OCI-LY7 (cell line): ENCODE measurements around the gene ARMH2. TPM values are rescaled to one million over a fixed set of nuclear protein-coding genes. Genes with fewer than 3 reads are reported as not detected.

Source experiments
- BruUV-seq: library from RNA; stranded (reverse); fragments of 400-500 nt; replicated peaks from 2 replicates; lab custom pipeline; 2021; lab: Mats Ljungman, UMichigan
- CTCF ChIA-PET: fragments of 300-600 bp; sonication (Branson Sonifier 250); formaldehyde crosslinking; loops from one replicate; lab custom pipeline; 2022; ENCODE audit warnings: antibody characterized with exemption; ENCODE audit not compliant: unreplicated experiment; lab: Charles Lee
- POLR2A ChIA-PET: fragments of 300-600 bp; sonication (Branson Sonifier 250); formaldehyde crosslinking; loops from one replicate; lab custom pipeline; 2022; ENCODE audit warnings: antibody characterized with exemption; lab: Charles Lee
- DNase-seq: peaks from one replicate; pipeline ENCODE4 v3.0.0-alpha.2; 2015; ENCODE audit warnings: low spot score
- H2AFZ ChIP-seq: fragments of 200-600 bp; sonication (generic), shearing (Covaris generic); 2 replicates; pipeline ENCODE4 v1.6.1; 2014; ENCODE audit warnings: mild to moderate bottlenecking, antibody characterized with exemption, low read length, moderate library complexity
- H3K27ac ChIP-seq: fragments of 200-600 bp; sonication (generic); 2 replicates; pipeline ENCODE4 v1.5.1; 2014; ENCODE audit warnings: mixed run types, low read depth, mild to moderate bottlenecking, moderate library complexity, low read length, inconsistent platforms; ENCODE audit not compliant: poor library complexity, severe bottlenecking
- H3K36me3 ChIP-seq: fragments of 200-600 bp; sonication (generic); 2 replicates; pipeline ENCODE4 v1.6.1; 2014; ENCODE audit warnings: mild to moderate bottlenecking, antibody characterized with exemption, low read length, moderate library complexity, mixed read lengths; ENCODE audit not compliant: insufficient read depth
- H3K4me1 ChIP-seq: fragments of 200-600 bp; sonication (generic); 2 replicates; pipeline ENCODE4 v1.5.1; 2014; ENCODE audit warnings: mild to moderate bottlenecking, low read length; ENCODE audit not compliant: insufficient read depth, poor library complexity, severe bottlenecking
- H3K4me2 ChIP-seq: fragments of 200-600 bp; sonication (generic); 2 replicates; pipeline ENCODE4 v1.6.1; 2014; ENCODE audit warnings: mild to moderate bottlenecking, low read length
- H3K4me3 ChIP-seq: fragments of 200-600 bp; sonication (generic); 2 replicates; pipeline ENCODE4 v1.5.1; 2014; ENCODE audit warnings: mild to moderate bottlenecking, low read depth, low read length; ENCODE audit not compliant: poor library complexity, severe bottlenecking
- H3K79me2 ChIP-seq: fragments of 200-600 bp; sonication (generic); 2 replicates; pipeline ENCODE4 v1.6.1; 2016; ENCODE audit warnings: low read depth, mild to moderate bottlenecking, low read length, moderate library complexity, mixed read lengths; ENCODE audit not compliant: insufficient read depth
- H3K9me2 ChIP-seq: fragments of 200-600 bp; sonication (generic); 2 replicates; pipeline ENCODE4 v1.6.1; 2016; ENCODE audit warnings: mild to moderate bottlenecking, low read length, mixed read lengths; ENCODE audit not compliant: insufficient read depth
- H3K9me3 ChIP-seq: fragments of 200-600 bp; sonication (generic); 2 replicates; pipeline ENCODE4 v1.6.1; 2014; ENCODE audit warnings: mild to moderate bottlenecking, mixed run types, low read length, mixed read lengths
- H4K20me1 ChIP-seq: fragments of 200-600 bp; sonication (generic); 2 replicates; pipeline ENCODE4 v1.6.1; 2014; ENCODE audit warnings: mild to moderate bottlenecking, antibody characterized with exemption, low read length, moderate library complexity, mixed read lengths; ENCODE audit not compliant: insufficient read depth
- EZH2phosphoT487 ChIP-seq: fragments of 200-600 bp; sonication (generic); IDR thresholded peaks from 2 replicates; pipeline ENCODE4 v1.6.1; 2018; ENCODE audit warnings: low read depth, borderline replicate concordance, mild to moderate bottlenecking, mixed run types, antibody characterized with exemption, low read length, moderate library complexity, mixed read lengths
- intact Hi-C: fragments of 100-400 bp; cut with micrococcal nuclease; formaldehyde crosslinking; loops from one replicate; pipeline ENCODE4 v1.10.0; 2022; ENCODE audit not compliant: unreplicated experiment
- total RNA-seq, 2 experiments: library from RNA; depleted of rRNA in 1 of 2; stranded (reverse); fragments of >200 nt in 1 of 2; shearing (Covaris generic) in 1 of 2; gene quantifications; 2 replicates each; pipeline ENCODE4 v1.2.3, GENCODE V29; 2014 to 2022
- TF ChIP-seq, protein P1 (sequence below): fragments of 200-600 bp; sonication (generic); conservative IDR thresholded peaks from 2 replicates; pipeline ENCODE4 v1.5.1; 2014; ENCODE audit warnings: mild to moderate bottlenecking, antibody characterized with exemption, low read length, moderate library complexity, mixed read lengths

ARMH2 gene
- total RNA-seq, 2 experiments from 2014 or later = not detected

DNA sequence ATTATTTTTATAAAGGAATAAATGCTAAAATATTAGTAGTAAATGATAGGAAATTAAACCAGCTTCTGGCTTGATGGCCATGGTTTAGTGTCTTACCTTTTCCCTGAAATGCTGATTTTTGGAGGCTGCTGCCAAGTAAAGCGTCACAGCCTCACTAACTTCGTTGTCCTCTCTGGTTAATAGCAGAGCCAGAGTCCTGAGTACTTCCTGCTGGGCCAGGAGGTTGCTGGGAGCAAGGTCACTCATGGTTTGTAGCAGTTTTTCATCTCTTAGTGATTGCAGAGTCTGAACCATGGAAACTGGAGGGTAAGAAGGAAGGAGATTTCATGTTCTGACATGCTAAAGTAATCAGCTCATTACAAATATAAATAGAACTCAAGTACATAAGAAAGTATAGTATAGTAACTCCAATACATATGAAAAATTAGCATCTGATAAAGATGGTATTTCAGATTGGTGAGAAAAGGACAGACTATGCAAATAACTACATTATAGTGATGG, 26.5 kb upstream of the ARMH2 start:
- ChIA-PET CTCF (no interaction called here), POLR2A (no interaction called here)
- TF ChIP-seq, protein P1, sequence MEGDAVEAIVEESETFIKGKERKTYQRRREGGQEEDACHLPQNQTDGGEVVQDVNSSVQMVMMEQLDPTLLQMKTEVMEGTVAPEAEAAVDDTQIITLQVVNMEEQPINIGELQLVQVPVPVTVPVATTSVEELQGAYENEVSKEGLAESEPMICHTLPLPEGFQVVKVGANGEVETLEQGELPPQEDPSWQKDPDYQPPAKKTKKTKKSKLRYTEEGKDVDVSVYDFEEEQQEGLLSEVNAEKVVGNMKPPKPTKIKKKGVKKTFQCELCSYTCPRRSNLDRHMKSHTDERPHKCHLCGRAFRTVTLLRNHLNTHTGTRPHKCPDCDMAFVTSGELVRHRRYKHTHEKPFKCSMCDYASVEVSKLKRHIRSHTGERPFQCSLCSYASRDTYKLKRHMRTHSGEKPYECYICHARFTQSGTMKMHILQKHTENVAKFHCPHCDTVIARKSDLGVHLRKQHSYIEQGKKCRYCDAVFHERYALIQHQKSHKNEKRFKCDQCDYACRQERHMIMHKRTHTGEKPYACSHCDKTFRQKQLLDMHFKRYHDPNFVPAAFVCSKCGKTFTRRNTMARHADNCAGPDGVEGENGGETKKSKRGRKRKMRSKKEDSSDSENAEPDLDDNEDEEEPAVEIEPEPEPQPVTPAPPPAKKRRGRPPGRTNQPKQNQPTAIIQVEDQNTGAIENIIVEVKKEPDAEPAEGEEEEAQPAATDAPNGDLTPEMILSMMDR = no peak
- TF ChIP-seq EZH2phosphoT487 = no peak
- no peaks in the 10 kb centered on the region for H3K79me2 ChIP-seq
- intact Hi-C loops = no loop called here
- no peaks in the 10 kb centered on the region for H3K4me1 ChIP-seq
- H3K4me2 ChIP-seq = no peak overlapping the region
- no peak overlapping the region for H3K27ac ChIP-seq
- no peak overlapping the region for H3K4me3 ChIP-seq
- peaks cover 36% of the 10 kb centered on the region for H3K36me3 ChIP-seq
- H4K20me1 ChIP-seq = no peaks in the 10 kb centered on the region
- H2AFZ ChIP-seq = no peak overlapping the region
- BruUV-seq = no TSS peak
- no peaks in the 10 kb centered on the region for H3K9me3 ChIP-seq
- no peak for DNase-seq
- H3K9me2 ChIP-seq = no peaks in the 10 kb centered on the region

DNA sequence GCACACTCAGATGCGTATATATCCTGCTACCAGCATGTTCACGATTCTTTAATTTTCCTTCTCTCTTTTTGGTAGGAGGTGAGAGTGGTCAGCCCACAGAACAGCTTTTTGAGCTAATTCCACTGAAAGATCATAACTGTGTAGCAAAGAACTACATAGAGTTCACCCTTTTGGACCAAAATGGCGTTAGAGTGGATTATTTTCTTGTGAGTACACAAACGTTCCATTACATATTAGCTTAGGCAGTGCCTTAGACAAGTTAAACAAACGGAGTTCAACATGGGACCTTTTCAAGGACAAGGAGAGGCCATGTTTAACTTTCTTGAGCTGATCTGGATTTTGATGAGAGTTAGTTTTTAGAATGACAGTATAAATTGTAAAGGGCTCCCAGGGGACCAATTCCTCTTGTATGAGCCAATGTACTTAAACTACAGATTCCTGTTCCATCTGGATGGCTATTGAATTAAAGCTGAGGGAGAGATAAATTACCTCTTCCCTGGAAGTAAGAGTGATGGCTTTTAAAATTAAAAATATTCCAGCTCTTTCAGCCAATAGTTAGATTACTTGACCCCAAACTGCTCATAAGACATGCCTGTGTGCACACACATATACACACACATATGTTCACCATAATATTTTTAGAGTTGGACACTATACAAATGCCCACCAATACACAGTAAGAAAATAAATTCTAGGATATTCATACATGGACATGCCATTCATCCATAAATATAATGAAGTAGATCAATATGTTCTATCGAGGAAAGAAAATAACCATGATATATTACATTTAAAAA, 25.6 kb upstream of the ARMH2 start:
- Histone ChIP-seq H3K27ac (no peak overlapping the region), H3K4me1 (no peaks in the 10 kb centered on the region), H2AFZ (no peak overlapping the region), H4K20me1 (no peaks in the 10 kb centered on the region), H3K9me3 (no peaks in the 10 kb centered on the region), H3K4me3 (no peak overlapping the region), H3K79me2 (no peaks in the 10 kb centered on the region), H3K9me2 (no peaks in the 10 kb centered on the region), H3K4me2 (no peak overlapping the region), H3K36me3 (peaks cover 37% of the 10 kb centered on the region)
- no TSS peak for BruUV-seq
- POLR2A ChIA-PET = interaction anchor here (0.6 to 1.5 kb wide), 3 partner anchors 13 to 202 kb away, joined by 3 to 4 read pairs (median 3); no protein-coding TSS in a partner anchor
- DNase-seq = no peak
- CTCF ChIA-PET = no interaction called here
- TF ChIP-seq, protein P1 = no peak
- TF ChIP-seq EZH2phosphoT487 = no peak
- intact Hi-C loops = no loop called here

DNA sequence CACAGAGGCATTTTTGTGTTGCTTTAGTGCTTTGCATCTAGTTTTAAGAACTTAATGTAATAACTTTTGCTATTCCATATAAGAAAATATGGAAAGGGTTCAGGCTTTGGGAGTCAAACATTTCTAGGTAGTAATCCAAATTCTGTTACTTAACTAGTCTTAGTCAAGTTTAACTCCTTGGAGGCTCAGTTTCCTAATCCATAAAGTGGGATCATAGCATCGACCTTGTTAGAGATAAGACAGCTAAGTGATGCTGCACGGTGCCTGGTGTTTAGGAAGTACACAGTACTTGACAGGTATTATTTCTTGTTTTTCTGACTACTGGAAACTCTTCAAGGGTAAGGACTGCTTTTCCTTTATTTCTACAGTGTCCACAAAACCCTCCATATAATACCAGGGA, 24.5 kb upstream of the ARMH2 start:
- Histone ChIP-seq H3K27ac (no peak overlapping the region), H3K79me2 (no peaks in the 10 kb centered on the region), H3K36me3 (peaks cover 42% of the 10 kb centered on the region), H2AFZ (no peak overlapping the region), H3K4me1 (no peaks in the 10 kb centered on the region), H4K20me1 (no peaks in the 10 kb centered on the region), H3K9me3 (no peaks in the 10 kb centered on the region), H3K4me2 (no peak overlapping the region), H3K4me3 (no peak overlapping the region), H3K9me2 (no peaks in the 10 kb centered on the region)
- POLR2A ChIA-PET = interaction anchor here (0.6 to 1.5 kb wide), 2 partner anchors 12 to 203 kb away, joined by 4 to 5 read pairs; no protein-coding TSS in a partner anchor
- no peak for DNase-seq
- TF ChIP-seq EZH2phosphoT487 = no peak
- TF ChIP-seq, protein P1 = no peak
- BruUV-seq = no TSS peak
- CTCF ChIA-PET = no interaction called here
- intact Hi-C loops = no loop called here
